ENCODE measurements around the gene SMAD2.
"Not testable (repeated sequence)": the region's sequence is repeated elsewhere in the genome, so short reads cannot be mapped to it uniquely, and the experiment has no call there.

SMAD2 gene

DNA sequence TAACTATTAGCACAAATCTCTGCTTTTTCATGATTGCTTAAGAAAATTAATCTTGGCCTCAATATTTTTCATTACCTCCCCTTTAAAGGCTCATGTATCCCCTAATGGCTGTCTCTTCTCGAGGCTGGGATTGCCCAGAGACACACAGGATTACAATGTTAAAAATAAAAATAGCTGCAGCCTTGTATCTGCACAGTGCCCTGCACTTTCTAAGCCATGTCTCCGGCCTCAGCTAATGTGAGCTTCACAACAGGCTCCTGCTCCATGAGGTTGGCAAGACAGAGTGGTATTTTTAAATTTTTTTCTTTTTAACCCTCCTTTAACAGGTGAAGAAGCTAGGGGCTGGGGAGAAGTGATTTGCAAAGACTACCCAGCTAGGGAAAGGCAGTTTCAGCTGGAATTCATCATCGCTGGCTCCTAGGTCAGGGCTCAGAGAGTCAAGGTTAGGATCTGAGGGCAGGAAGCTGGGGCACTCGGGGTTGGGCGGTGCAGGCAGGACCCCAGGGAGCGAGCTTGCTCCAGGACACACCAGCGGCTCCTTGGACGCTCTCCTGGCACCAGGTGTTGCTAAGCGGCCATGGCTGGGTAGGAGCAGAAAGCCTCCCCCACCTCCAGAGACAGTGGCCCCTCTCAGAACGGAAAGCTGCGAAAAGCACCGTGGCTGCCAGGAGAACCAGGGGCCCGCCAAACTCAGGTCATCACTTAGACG, 135.6 kb downstream of the SMAD2 start:
- DNase-seq (ENCODE audit: low read depth): no peak

- DNase-seq (ENCODE audit: low read depth): no peak
These were observed 136.8 kb downstream of the SMAD2 start for GRCh38 chr18:47793609-47794008.

DNA sequence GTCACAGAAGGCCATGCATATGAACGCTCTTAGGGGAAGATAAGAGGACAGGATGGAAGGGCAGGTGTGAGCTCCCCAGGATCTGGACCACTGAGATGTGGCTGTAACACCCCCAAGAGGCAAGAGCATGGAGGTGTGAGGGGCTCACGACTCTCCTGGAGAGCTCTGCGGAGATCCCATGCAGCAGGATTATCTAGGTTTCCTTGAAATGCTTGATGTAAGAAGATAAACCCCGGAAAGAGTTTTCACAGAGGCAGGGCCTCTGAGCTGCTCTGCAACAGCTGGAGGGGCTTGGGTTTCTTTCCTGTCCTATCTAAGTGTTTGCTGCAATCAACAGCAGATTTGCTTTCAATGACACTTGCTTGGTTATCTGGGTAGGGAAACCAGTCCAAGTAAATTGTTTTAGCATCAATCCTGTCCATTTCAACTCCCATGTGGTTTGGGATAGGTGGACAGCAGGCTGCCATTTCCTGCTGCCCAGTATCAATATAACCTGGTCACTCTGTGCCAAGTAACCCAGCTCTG, 138.9 kb downstream of the SMAD2 start:
- DNase-seq (ENCODE audit: low read depth): no peak

DNA sequence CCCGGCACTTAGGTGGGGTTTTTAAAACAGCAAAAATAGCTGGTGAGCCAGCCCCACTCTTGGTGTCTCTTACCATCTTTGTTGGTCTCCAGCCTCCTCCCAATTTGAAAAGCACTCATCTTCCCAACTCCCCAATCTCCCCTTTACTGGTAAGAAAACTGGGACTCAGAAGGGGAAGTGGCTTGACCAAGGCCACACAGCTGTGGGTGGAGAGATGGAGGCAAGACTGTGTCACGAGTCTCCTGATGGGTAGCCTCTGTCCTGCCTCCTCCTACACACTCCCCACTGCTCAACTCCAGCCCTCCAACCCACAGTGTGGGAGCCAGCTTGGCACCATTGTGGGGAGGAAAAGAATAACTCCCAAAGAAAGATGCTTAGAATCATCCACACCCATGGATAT, 140.4 kb downstream of the SMAD2 start:
- DNase-seq (ENCODE audit: low read depth): no peak

DNA sequence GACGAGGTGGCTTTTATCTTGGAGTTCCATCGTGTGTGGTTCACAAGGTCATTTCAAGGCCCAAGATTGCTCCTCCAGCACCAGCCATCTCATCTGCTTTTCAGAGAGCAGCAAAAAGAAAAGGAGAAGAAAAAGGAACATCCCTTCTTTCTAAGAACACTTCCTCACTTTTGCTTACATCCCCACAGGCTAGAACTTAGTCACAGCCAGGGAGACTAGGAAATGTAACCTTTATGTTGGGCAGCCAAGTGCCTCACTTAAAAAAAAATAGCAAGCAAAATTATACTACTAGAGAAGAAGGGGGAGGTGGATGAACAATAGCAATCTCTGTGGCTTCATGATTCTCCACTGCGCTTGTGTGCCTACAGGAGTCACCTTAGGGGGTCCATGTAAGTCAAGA, 141.8 kb downstream of the SMAD2 start:
- DNase-seq (ENCODE audit: low read depth): no peak

DNA sequence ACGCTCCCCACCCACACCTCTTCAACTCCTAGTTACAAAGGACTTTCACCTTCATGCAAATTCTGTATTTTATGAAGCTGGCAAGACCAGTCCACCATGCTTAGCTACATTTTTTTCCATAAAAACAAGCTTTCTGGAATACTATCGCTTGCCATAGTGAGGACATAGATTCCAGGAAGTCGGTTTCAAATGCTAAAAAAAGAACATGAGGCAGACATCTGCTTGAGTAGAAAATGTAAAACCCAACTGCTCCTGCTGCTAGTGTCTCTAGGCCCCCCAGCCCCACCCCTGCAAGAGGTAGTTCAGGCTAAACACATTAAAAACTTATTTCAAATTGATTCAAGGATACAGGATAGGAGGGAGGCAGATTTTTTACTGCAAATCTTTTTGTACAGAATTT, 148.9 kb downstream of the SMAD2 start:
- no peak for DNase-seq (ENCODE audit: low read depth)

DNA sequence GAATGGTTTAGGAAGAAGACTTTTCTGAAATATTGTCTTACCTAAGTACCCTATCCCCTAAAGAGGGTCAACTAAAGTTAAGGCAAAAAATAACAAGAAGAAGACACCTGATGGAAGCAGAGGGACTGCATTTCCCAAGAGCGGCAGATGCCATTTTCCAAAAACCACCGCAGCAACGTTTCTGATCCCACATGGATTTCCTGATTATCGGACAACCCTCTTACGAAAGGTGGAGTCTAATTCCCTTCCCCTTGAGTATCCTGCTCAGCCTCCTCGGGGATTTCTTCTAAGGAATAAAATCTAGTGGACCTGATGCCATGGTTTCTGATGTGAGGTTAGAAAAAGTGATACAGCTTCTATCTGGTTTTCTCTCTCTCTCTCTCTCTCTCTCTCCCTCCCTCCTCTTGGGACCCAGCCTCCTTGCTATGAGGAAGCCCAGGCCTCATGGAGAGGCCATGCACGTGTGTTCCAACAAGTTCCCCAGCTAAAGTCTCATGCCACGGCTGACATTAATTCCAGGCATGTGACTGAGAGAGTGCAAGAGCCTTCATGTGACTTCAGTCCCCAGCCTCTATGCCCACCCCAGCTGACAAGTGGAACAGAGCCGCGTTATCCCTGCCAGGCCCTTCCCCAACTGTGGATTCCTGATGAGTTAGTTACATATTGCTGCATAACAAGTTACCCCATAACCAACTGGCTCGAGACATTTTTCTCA, 150.3 kb downstream of the SMAD2 start:
- DNase-seq (ENCODE audit: low read depth): no peak

DNA sequence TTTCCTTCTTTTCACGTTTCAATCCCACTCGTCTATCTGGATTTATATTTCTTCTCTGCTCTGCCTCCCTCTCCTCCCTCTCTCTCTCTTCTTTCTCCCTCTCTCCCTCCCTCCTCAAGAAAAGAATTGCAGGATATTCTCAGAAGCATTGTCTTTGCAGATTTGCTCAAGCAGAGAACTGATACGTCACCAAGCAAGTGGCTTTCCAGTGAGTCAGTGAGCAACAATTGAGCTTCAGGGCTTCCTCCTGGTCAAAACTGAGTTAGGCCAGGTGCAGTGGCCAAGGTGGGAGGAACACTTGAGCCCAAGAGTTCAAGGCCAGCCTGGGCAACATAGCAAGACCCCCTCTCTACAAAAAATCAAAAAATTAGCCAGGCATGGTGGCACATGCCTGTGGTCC, 151.1 kb downstream of the SMAD2 start:
- no peak for DNase-seq (ENCODE audit: low read depth)

DNA sequence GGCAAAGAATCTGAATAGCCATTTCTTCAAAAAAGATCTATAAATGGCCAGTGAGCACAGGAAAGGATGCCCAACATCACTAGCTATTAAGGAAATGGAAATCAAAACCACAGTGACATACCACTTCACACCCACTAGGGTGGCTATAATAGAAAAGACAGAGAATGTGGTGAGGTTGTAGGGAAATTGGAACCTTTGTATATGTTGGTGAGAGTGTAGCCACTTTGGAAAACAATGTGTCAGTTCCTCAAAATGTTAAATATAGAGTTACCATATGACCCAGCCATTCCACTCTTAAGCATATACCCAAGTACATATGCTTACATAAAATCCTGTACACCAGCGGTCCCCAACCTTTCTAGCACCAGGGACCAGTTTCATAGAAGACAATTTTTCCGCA, 152.8 kb downstream of the SMAD2 start:
- no peak for DNase-seq (ENCODE audit: low read depth)

DNA sequence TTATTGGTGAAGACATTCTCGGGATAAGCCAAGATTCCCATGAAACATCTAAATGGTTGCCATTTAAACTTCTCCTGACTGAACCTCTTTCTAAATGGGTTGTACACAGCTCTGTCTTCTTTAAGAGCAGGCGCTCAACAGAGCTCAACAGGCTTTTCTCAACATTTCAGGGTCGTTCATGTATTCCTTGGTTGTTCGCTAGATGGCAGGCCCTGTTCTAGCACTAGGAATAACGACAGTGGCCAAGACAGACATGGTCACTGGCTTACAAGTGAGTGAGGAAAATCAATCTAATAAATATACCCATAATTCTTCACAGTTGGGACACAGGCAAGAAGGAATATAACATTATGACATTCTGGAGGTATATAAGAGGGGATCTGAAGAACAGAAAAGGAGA, 154.5 kb downstream of the SMAD2 start:
- no peak for DNase-seq (ENCODE audit: low read depth)

DNA sequence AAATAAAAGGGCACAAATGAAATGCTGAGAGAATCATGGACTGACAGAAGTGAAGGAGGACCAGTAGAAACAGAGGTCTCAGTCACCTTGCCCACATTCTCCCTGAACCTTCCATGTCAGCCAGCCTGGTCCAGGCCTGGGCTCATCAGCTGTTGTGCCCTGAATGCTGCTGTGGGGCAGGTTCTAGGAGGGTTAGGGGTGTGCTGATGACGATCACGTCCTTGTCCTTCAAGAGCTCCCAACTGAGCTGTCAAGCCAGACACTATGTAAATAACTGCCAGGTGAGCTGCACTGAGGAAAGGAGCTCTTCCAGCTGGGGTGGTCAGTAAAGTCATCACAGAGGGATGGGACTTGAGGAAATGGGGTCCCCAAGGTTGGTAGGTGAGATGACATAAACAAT, 156.5 kb downstream of the SMAD2 start:
- no peak for DNase-seq (ENCODE audit: low read depth)

DNA sequence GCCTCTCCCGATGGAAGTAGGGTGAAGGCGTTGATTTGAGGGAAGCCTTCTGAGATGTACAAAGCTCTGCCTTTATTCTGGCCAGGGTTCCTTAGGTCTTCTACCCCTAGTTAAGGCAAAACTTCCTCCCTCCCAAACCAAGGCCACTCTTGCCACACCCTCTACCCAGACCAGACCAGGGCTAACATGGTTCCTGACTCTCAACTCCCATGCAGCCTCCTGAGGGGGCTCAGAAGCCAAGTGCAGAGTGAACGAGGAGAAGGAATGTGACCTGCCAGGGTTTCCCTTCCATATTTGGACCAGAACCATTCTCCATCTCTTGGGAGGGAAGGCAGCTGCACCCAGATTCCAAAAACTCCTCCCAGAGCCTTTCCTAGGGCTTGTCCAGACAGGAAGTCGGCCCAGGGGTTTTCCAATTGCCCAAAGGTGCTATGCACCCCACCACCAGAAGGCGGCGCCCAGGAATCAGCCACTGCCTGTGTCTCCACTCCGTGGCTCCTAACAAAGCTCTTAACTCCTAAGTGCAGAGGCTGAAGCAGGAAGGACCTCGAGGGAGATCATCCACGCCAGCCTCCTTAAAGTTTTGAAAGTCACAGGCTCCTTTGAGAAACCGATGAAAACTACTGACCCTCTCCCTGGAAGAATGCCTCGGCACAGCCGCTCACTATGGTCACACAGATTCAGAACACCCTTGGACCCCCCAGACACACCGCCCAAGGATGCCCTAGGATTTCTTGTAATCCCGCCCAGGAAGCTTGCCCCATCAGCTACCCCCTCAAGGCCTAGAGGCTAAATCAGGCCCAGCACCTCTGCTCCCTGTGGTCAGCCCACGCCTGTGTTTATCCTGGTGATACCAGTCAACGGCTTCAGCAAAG, 157.8 kb downstream of the SMAD2 start:
- DNase-seq (ENCODE audit: low read depth): peak; percentile 66

DNA sequence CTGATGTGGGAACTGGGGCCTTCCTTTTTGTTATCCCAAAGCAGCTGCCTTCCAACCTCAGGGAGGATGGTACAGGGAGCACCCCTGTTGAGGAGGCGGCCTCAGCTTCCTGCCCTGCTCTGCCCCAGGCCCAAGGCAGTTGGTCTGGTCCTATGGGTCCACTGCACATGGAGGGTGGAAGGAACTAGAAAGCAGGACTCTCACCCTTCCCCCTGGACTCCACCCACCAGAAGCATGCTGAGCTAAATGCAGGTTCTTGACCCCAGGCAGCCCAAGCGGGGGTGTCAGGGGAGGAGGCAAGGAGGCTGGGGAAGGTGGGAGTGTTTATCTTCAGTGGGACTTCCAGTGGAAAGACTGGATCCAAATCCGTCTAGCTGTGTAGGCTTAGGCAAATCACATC, 158.5 kb downstream of the SMAD2 start:
- no peak for DNase-seq (ENCODE audit: low read depth)

DNA sequence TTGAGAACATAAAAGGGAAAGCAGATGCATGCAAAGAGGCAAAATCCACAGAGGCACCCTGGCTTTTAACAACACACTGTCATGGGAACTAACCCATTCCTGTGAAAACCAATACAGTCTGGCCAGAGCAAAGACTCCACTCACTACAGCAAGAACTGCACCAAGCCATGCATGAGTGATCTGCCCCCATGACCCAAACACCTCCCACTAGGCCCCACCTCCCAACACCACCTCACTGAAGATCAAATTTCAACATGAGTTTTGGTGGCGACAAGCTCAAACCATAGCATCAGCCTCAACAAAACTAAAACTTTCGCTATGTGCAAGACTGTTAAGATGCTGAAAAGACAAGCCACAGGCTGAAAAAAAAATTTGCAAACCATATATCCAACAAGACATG, 162.8 kb downstream of the SMAD2 start:
- no peak for DNase-seq (ENCODE audit: low read depth)

GRCh38 chr18:47767198-47767597, 163.3 kb downstream of the SMAD2 start:
- not testable (repeated sequence) for DNase-seq (ENCODE audit: low read depth)
